AG09309 (cell line): ENCODE data around the gene CDH18.

Experiments
- DNase-seq: peaks from one replicate; pipeline ENCODE4 v3.0.0-alpha.2; 2010; ENCODE audit warnings: low read depth
- H3K4me3 ChIP-seq: 2 replicates; pipeline ENCODE4 v1.5.1; 2011; ENCODE audit warnings: mild to moderate bottlenecking, low read depth, low read length, moderate library complexity; ENCODE audit not compliant: control insufficient read depth
- CTCF ChIP-seq: IDR thresholded peaks from 2 replicates; pipeline ENCODE4 v1.5.1; 2011; ENCODE audit warnings: mild to moderate bottlenecking, low read depth, low read length, inconsistent platforms; ENCODE audit not compliant: insufficient read depth, control insufficient read depth; ENCODE audit errors: missing control alignments

Gene CDH18

DNA sequence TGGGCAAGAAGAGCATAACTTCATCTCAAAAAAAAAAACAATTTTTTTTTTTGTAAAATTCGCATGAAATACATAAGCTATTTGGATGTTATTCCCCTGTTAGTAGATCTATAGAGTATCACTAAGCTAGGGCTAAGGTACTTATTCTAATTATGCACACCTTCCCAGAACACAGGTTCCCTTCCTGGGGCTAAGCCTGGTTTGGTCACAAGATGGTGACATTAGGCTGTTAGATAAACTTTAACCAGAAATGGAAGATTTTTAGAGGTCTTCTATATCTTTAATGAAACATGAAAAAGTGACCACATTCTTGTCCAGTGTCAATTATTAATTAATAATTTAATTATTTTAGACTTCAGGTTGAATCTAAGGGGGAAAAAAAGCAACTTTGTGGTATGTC lies 433.5 kb downstream of the CDH18 start:
- no peak for DNase-seq
- H3K4me3 ChIP-seq, result no peak overlapping the region
- TF ChIP-seq CTCF, result no peak

DNA sequence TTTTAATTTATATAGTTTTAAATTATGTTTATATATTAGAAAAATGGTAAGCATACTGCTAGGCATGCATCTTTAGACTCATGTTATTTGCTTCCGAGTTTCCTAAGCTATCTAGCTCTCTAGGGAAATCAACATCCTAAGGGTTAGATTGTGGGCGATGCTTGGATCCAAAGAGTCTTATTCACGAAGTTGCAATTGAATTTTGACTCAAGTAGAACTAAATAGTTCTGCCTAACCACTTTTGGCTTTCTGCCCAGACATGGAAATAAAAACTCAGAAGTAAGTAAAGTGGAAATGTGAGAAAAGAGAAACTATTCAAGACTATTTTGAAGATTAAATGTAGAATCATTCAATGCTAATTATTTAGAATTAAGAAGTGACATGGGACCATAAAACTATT lies 440.4 kb downstream of the CDH18 start:
- H3K4me3 ChIP-seq, result no peak overlapping the region
- no peak for DNase-seq
- no peak for TF ChIP-seq CTCF

GRCh38 chr5:19546521-19546920 lies 441.5 kb downstream of the CDH18 start:
- DNase-seq, result no peak
- no peak for TF ChIP-seq CTCF
- no peak overlapping the region for H3K4me3 ChIP-seq

DNA sequence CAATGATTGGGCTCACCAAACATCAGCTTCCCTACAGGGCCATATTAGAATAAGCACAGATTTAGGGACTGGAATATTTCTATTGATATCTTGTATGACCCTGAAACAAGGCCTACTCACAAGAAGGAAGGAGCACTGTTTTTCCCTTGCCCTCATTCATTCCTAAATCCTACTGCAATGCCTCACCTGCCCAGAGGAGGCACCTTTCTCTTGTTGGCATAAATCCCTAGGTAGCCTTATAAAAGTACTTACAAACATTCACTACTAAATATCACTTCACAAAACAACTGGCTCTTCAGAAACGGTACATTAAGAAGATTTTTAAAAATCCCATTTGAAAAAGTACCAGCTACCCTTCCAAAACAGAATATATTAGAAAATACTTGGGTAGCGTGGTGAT lies 449.4 kb downstream of the CDH18 start:
- no peak for TF ChIP-seq CTCF
- no peak overlapping the region for H3K4me3 ChIP-seq
- DNase-seq, result no peak

DNA sequence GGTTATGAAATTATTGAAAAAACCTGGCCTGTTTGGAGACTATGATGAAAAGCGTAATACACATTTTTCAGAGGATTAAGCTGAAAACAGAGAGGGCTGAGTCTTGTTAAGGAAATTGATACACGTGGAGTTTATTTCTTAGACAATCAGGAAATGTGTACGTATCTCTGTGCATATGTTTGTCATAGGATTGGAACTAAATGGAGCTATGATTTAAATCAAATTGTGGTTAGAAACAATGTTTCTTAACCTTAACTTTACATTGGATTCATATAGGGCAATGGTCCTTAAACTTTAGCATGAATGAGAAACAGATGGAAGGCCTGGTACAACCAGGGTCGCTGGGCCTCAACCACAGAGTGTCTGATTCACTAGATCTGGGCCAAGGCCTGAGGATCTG lies 451.6 kb downstream of the CDH18 start:
- H3K4me3 ChIP-seq, result no peak overlapping the region
- no peak for TF ChIP-seq CTCF
- no peak for DNase-seq

DNA sequence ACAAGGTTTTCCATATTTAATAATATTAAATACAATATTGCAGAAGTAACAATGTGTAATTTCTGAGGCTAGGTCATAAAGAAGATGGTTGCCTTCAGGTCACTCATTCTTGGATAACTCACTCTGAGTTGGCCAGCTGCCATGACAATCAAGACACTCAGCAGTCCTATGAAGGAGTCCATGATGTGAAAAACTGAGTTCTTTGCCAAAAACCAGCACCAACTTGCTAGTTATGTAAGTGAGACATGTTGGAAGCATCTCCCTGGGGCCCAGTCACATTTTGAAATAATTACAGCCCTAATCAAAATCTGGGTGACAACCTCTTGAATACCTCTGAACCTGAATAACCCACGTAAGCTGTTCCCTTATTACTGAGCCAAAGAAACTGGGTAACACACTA lies 453.2 kb downstream of the CDH18 start:
- no peak for DNase-seq
- TF ChIP-seq CTCF, result no peak
- H3K4me3 ChIP-seq, result no peak overlapping the region

- no peak for DNase-seq
- no peak for TF ChIP-seq CTCF
- no peak overlapping the region for H3K4me3 ChIP-seq
Observed at GRCh38 chr5:19532936-19533335, 455.1 kb downstream of the CDH18 start.
